HG03575 (cell line): ENCODE results near the gene ASIC1.

Experiments
- ATAC-seq: cut with Tn5 transposase; IDR thresholded peaks from one replicate; pipeline ENCODE4 v1.9.1; 2021; ENCODE audit not compliant: unreplicated experiment, insufficient number of reproducible peaks, low FRiP score; ENCODE audit errors: extremely low read depth

ASIC1 gene

GRCh38 chr12:50120521-50120920 lies 63.1 kb downstream of the ASIC1 start:
- no peak for ATAC-seq

- ATAC-seq: no peak
Measured at GRCh38 chr12:50120953-50121352, 63.6 kb downstream of the ASIC1 start.

GRCh38 chr12:50121641-50122040 lies 64.2 kb downstream of the ASIC1 start:
- no peak for ATAC-seq

GRCh38 chr12:50123203-50123602 lies 65.8 kb downstream of the ASIC1 start:
- no peak for ATAC-seq

GRCh38 chr12:50127546-50127945 lies 70.2 kb downstream of the ASIC1 start:
- ATAC-seq: no peak

GRCh38 chr12:50129290-50129689 lies 71.9 kb downstream of the ASIC1 start:
- no peak for ATAC-seq

GRCh38 chr12:50132505-50133135 lies 75.2 kb downstream of the ASIC1 start:
- ATAC-seq: no peak
